ENCODE results near the gene CGRRF1. TPM values are rescaled to one million over a fixed set of nuclear protein-coding genes. Genes with fewer than 3 reads are reported as not detected.

CGRRF1 gene
- total and polyA plus RNA-seq, 3 donors from 2014 or later, result 29.4 to 79.6 (median 31.4) TPM

DNA sequence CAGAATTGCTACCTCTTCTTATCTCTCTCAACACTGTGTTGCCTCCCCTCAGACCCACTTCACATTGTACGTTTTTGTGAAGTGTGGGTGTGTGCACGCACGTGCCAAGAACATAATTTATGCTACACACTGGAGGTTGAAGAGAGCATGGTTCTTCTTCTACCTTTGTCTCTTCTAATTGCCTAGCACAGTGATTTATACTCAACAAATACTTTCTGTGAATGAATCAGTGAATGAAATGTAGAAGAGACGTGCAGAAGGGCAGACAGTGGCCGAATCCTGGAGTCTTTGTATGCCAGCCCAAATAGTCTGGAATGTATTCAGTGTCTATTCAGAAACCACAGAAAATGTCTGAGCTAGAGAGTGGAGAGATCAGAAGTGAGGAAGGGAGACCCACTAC is 52.6 kb downstream of the CGRRF1 start:
- no peak for DNase-seq
- H3K27me3 ChIP-seq, result no peaks in the 10 kb centered on the region
- H3K9me3 ChIP-seq, result no peaks in the 10 kb centered on the region
- intact Hi-C loops (cut with DNase I; ENCODE audit: low total_unique reads), result no loop called here
- WGBS, 2 donors, result 31 to 51% methylated on average over 5 of the region's 5 CpGs
- H3K36me3 ChIP-seq (ENCODE audit: low read depth, missing control alignments), result no peaks in the 10 kb centered on the region
- no peak overlapping the region for H3K4me3 ChIP-seq
- H3K27ac ChIP-seq, result no peak overlapping the region
- TF ChIP-seq POLR2A (IDR thresholded peaks at IDR 0.05), result no peak
- TF ChIP-seq, protein P1, sequence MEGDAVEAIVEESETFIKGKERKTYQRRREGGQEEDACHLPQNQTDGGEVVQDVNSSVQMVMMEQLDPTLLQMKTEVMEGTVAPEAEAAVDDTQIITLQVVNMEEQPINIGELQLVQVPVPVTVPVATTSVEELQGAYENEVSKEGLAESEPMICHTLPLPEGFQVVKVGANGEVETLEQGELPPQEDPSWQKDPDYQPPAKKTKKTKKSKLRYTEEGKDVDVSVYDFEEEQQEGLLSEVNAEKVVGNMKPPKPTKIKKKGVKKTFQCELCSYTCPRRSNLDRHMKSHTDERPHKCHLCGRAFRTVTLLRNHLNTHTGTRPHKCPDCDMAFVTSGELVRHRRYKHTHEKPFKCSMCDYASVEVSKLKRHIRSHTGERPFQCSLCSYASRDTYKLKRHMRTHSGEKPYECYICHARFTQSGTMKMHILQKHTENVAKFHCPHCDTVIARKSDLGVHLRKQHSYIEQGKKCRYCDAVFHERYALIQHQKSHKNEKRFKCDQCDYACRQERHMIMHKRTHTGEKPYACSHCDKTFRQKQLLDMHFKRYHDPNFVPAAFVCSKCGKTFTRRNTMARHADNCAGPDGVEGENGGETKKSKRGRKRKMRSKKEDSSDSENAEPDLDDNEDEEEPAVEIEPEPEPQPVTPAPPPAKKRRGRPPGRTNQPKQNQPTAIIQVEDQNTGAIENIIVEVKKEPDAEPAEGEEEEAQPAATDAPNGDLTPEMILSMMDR (IDR thresholded peaks at IDR 0.05), result no peak
- H3K4me1 ChIP-seq, result peaks cover 5% of the 10 kb centered on the region

DNA sequence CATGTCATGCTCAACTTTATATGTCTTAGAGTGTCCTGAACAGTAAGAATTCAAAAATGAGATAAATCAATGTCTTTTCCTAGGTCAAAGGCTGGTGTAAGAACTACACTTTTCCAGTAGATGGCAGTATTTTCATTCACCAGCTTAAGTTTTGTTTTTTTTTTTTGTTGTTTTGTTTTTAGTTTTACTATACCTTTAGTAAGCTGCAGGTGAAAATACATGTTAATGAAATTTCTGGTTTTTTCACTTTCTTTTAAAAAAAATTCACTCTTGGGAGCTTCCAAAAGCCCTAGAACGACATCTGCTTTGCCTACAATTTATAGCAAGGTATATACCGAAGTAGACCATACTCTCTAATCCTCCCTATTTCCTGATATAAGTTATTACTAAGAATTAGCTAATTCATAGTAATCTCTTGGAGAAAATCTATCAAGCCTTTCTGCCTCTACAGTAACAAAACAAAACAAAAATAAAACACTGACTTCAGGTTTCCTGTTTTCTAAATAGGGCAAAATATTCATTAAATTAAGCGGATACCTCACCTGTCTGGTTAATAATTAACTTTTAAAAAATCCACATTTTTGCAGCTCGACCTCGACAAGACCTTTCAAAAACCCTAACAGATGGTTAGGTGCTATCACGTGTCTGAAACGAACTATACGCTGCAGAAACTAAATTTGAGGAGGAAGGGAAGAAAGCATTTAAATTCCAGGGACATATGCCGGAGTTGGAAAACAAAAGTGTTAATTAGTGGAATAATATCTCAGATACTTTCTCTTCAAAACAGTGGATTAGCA is 54.6 kb downstream of the CGRRF1 start:
- Histone ChIP-seq H3K27me3 (no peaks in the 10 kb centered on the region), H3K27ac (peak overlapping the region; percentile 96 to 98), H3K36me3 (ENCODE audit: low read depth, missing control alignments) (no peaks in the 10 kb centered on the region), H3K9me3 (no peaks in the 10 kb centered on the region), H3K4me3 (peak overlapping the region in 1 of 2 donors; percentile 82), H3K4me1 (peaks cover 5% of the 10 kb centered on the region)
- no peak for DNase-seq
- 5 to 6% methylated on average over 9 of the region's 9 CpGs for WGBS, 2 donors
- TF ChIP-seq POLR2A (IDR thresholded peaks at IDR 0.05), result no peak
- TF ChIP-seq, protein P1 (IDR thresholded peaks at IDR 0.05), result peak; percentile 50 to 91 (median 64)
- intact Hi-C loops (cut with DNase I; ENCODE audit: low total_unique reads), result no loop called here

DNA sequence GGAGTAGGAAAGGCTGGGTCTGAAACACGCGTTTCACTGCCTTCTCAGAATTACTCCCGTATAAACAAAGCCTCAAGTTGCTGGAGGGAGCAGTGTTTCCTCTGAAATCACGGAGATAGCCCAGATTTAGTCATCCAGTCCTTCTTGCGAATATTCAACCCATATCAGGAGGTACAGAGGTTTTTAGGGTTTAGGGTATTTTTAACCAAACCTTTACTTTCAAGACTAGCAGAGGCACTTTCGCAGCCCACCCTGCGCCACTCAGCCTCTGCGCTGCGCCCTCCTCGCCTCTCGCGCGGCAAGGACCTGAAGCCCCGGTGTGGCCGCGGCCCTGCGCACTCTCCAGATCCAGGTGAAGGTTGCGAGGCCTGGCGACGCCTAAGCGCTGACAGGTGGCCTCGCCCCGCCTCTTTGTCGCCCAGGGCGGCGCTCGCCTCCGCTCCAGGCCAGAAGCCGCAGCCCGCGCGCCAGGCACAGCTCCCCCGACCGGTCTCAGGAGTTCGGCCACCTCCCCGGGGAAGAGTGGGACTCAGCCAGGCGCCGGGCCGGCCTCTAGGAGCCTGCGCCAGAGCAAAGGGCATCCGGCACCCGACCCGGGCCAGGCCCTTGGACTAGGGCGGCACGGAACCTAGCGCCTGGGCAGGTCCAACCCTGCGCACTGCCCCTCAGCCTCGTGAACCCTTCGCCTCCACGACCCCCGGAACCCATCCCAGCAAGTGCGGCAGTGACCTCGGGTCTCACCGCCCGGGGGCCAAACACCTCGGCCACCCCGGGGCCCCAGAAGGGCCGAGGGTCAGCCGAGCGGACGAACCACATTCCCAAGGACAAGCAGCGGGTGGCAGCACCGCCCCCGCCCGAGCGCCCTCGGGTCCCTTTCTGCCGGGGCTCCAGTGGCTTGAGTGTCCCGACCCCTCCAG is 55.4 kb downstream of the CGRRF1 start:
- intact Hi-C loops (cut with DNase I; ENCODE audit: low total_unique reads), result loop anchor here (5.0 kb wide), 2 partner anchors 127 to 207 kb away; no protein-coding TSS in a partner anchor
- H3K9me3 ChIP-seq, result no peaks in the 10 kb centered on the region
- H3K4me3 ChIP-seq, result peak overlapping the region; percentile 73 to 82
- peaks cover 5% of the 10 kb centered on the region for H3K4me1 ChIP-seq
- H3K27ac ChIP-seq, result peak overlapping the region; percentile 96 to 98
- H3K27me3 ChIP-seq, result no peaks in the 10 kb centered on the region
- TF ChIP-seq, protein P1 (IDR thresholded peaks at IDR 0.05), result peak; percentile 9 to 17 (median 10)
- TF ChIP-seq POLR2A (IDR thresholded peaks at IDR 0.05), result no peak
- DNase-seq, result peak; percentile 69
- no peaks in the 10 kb centered on the region for H3K36me3 ChIP-seq (ENCODE audit: low read depth, missing control alignments)
- 0% methylated on average over 9 to 59 of the region's 69 CpGs for WGBS, 2 donors

DNA sequence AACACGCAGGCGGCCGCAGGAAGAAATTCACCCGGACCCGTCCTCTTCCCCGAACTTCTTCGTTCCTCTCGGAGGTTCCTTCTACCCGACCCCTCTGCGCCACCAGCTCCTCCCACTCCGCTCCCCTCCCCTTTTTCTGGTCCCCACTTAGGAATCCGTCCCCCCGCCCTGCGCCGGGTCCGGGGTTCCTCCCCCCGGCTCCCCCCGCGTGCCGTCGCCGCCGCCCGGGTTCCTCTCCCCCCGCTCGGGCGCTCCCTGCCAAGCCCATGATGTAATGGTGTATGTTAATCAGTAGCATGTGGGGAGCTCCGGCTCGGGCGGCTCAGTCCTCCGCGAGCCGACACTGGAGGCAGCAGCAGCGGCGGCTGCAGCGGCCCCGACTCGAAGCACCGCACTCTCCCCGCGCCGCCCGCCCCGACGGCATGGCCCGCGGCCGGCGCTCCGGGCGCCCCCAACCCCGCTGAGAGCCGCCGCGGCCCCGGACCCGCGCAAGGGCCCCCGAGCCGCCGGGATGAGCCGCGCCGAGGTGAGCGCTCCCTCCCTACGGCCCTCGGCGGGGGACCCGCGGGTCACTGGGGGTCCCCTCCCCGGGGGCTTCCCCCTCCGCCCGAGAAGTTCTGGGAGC is 56.2 kb downstream of the CGRRF1 start:
- intact Hi-C loops (cut with DNase I; ENCODE audit: low total_unique reads), result loop anchor here (5.0 kb wide), 2 partner anchors 126 to 206 kb away; no protein-coding TSS in a partner anchor
- 2% methylated on average over 65 of the region's 73 CpGs; no CpG with 5 or more reads in 1 of the 2 donors for WGBS, 2 donors

More for the DNA sequence above, 56.2 kb downstream of the CGRRF1 start:
- no peaks in the 10 kb centered on the region for H3K27me3 ChIP-seq
- peaks cover 5% of the 10 kb centered on the region for H3K4me1 ChIP-seq
- TF ChIP-seq POLR2A (IDR thresholded peaks at IDR 0.05), result no peak
- TF ChIP-seq, protein P1 (IDR thresholded peaks at IDR 0.05), result peak in 1 of 3 experiments; percentile 1
- peak; percentile 93 for DNase-seq
- no peaks in the 10 kb centered on the region for H3K36me3 ChIP-seq (ENCODE audit: low read depth, missing control alignments)
- H3K9me3 ChIP-seq, result no peaks in the 10 kb centered on the region
- H3K4me3 ChIP-seq, result peak overlapping the region; percentile 73 to 82
- peak overlapping the region; percentile 96 to 98 for H3K27ac ChIP-seq

Measured in testis (tissue), 3 donors.